BLaER1 treated with 17β-estradiol and CSF1 and Interleukin-3, amounts not matched to agents 10 nM and 100 nM (cell line): ENCODE data around the gene TRPM7.
"Not testable (repeated sequence)": the region's sequence is repeated elsewhere in the genome, so short reads cannot be mapped to it uniquely, and the experiment has no call there.

Experiments
- H3K27ac ChIP-seq, 11 experiments: shearing (Covaris generic); formaldehyde crosslinking; 2 replicates each; pipeline ENCODE4 v1.8.1; 2022
- H3K27me3 ChIP-seq, 11 experiments: shearing (Covaris generic); formaldehyde crosslinking; 2 replicates each; pipeline ENCODE4 v1.8.1; 2022
- H3K36me3 ChIP-seq, 11 experiments: shearing (Covaris generic); formaldehyde crosslinking; 2 replicates each; pipeline ENCODE4 v1.8.1; 2022
- H3K4me1 ChIP-seq, 10 experiments: shearing (Covaris generic); formaldehyde crosslinking; 2 replicates each; pipeline ENCODE4 v1.8.1; 2022
- H3K4me2 ChIP-seq, 11 experiments: shearing (Covaris generic); formaldehyde crosslinking; 2 replicates each; pipeline ENCODE4 v1.8.1; 2022
- H3K4me3 ChIP-seq, 10 experiments: shearing (Covaris generic); formaldehyde crosslinking; 2 replicates each; pipeline ENCODE4 v1.8.1; 2022
- H3K9ac ChIP-seq, 11 experiments: shearing (Covaris generic); formaldehyde crosslinking; 2 replicates each; pipeline ENCODE4 v1.8.1; 2022
- H3K9me3 ChIP-seq, 11 experiments: shearing (Covaris generic); formaldehyde crosslinking; replicated peaks in 1 of 11; 2 replicates each; pipeline ENCODE4 v1.8.1; 2022
- H4K20me1 ChIP-seq, 11 experiments: shearing (Covaris generic); formaldehyde crosslinking; 2 replicates each; pipeline ENCODE4 v1.8.1; 2022
- Cebpa-rat ChIP-seq, 11 experiments: shearing (Covaris generic); IDR thresholded peaks; 2 replicates each; pipeline ENCODE4 v1.8.1; 2022

TRPM7 gene

GRCh38 chr15:50633653-50634052 lies 52.9 kb downstream of the TRPM7 start:
- no peak for TF ChIP-seq Cebpa-rat (IDR thresholded peaks at IDR 0.05)
- Histone ChIP-seq H4K20me1 (peaks cover 0 to 52% (median 20%) of the 10 kb centered on the region in 11 experiments; a peak in 15 of 22 replicates), H3K9ac (no peak overlapping the region), H3K4me2 (no peak overlapping the region), H3K4me1 (no peaks in the 10 kb centered on the region), H3K27ac (no peak overlapping the region), H3K9me3 (no peaks in the 10 kb centered on the region), H3K4me3 (no peak overlapping the region), H3K27me3 (no peaks in the 10 kb centered on the region), H3K36me3 (peaks cover 91 to 100% (median 95%) of the 10 kb centered on the region in 11 experiments)

GRCh38 chr15:50628421-50628820 lies 58.2 kb downstream of the TRPM7 start:
- H3K36me3 ChIP-seq = peaks cover 80 to 100% (median 93%) of the 10 kb centered on the region in 11 experiments
- no peak overlapping the region for H3K27ac ChIP-seq
- H3K9ac ChIP-seq = no peak overlapping the region

GRCh38 chr15:50627351-50628055 lies 59.1 kb downstream of the TRPM7 start:
- Histone ChIP-seq H3K9ac (no peak overlapping the region), H3K27ac (no peak overlapping the region), H3K9me3 (no peaks in the 10 kb centered on the region), H3K4me2 (no peak overlapping the region), H4K20me1 (peaks cover 0 to 44% (median 9%) of the 10 kb centered on the region in 11 experiments; a peak in 12 of 22 replicates), H3K27me3 (no peaks in the 10 kb centered on the region), H3K4me3 (no peak overlapping the region), H3K4me1 (no peaks in the 10 kb centered on the region), H3K36me3 (peaks cover 80 to 100% (median 92%) of the 10 kb centered on the region in 11 experiments)
- no peak for TF ChIP-seq Cebpa-rat (IDR thresholded peaks at IDR 0.05)

More at GRCh38 chr15:50628421-50628820, 58.2 kb downstream of the TRPM7 start:
- H3K4me3 ChIP-seq = no peak overlapping the region
- no peak overlapping the region for H3K4me2 ChIP-seq
- peaks cover 0 to 44% (median 9%) of the 10 kb centered on the region in 11 experiments; a peak in 12 of 22 replicates for H4K20me1 ChIP-seq
- H3K4me1 ChIP-seq = no peaks in the 10 kb centered on the region
- no peaks in the 10 kb centered on the region for H3K9me3 ChIP-seq
- H3K27me3 ChIP-seq = no peaks in the 10 kb centered on the region
- no peak for TF ChIP-seq Cebpa-rat (IDR thresholded peaks at IDR 0.05)

GRCh38 chr15:50624616-50625168 lies 61.9 kb downstream of the TRPM7 start:
- Histone ChIP-seq H3K36me3 (peaks cover 82 to 100% (median 94%) of the 10 kb centered on the region in 11 experiments), H3K27ac (no peak overlapping the region)

GRCh38 chr15:50622361-50622943 lies 64.1 kb downstream of the TRPM7 start:
- not testable (repeated sequence) for H3K27me3 ChIP-seq, H3K4me3 ChIP-seq, H3K27ac ChIP-seq, H3K9me3 ChIP-seq, H3K4me1 ChIP-seq, H3K9ac ChIP-seq, H3K4me2 ChIP-seq
- Histone ChIP-seq H4K20me1 (peaks cover 0 to 25% (median 6%) of the 10 kb centered on the region in 11 experiments; a peak in 10 of 22 replicates), H3K36me3 (peaks cover 81 to 100% (median 90%) of the 10 kb centered on the region in 11 experiments)

More at GRCh38 chr15:50624616-50625168, 61.9 kb downstream of the TRPM7 start:
- Histone ChIP-seq H3K27me3 (no peaks in the 10 kb centered on the region), H3K9ac (no peak overlapping the region), H3K9me3 (no peaks in the 10 kb centered on the region), H3K4me1 (no peaks in the 10 kb centered on the region), H3K4me2 (no peak overlapping the region), H3K4me3 (no peak overlapping the region), H4K20me1 (peaks cover 0 to 35% (median 9%) of the 10 kb centered on the region in 11 experiments; a peak in 10 of 22 replicates)
- no peak for TF ChIP-seq Cebpa-rat (IDR thresholded peaks at IDR 0.05)

GRCh38 chr15:50616960-50617359 lies 69.6 kb downstream of the TRPM7 start:
- not testable (repeated sequence) for H3K9me3 ChIP-seq, H3K4me3 ChIP-seq, H3K9ac ChIP-seq, H3K27ac ChIP-seq, H3K4me1 ChIP-seq, H3K27me3 ChIP-seq, H3K4me2 ChIP-seq
- peaks cover 86 to 100% (median 94%) of the 10 kb centered on the region in 11 experiments for H3K36me3 ChIP-seq
- H4K20me1 ChIP-seq = peaks cover 0 to 11% (median 0%) of the 10 kb centered on the region in 11 experiments; a peak in 6 of 22 replicates

GRCh38 chr15:50616554-50616953 lies 70.0 kb downstream of the TRPM7 start:
- Histone ChIP-seq H4K20me1 (peaks cover 0 to 11% (median 0%) of the 10 kb centered on the region in 11 experiments; a peak in 6 of 22 replicates), H3K36me3 (peaks cover 86 to 100% (median 94%) of the 10 kb centered on the region in 11 experiments)
- H3K4me1 ChIP-seq, H3K27me3 ChIP-seq, H3K4me2 ChIP-seq, H3K9me3 ChIP-seq, H3K27ac ChIP-seq, H3K9ac ChIP-seq, H3K4me3 ChIP-seq: not testable (repeated sequence)

- Histone ChIP-seq H3K4me1 (no peaks in the 10 kb centered on the region), H3K36me3 (peaks cover 86 to 100% (median 92%) of the 10 kb centered on the region in 11 experiments), H3K27ac (no peak overlapping the region), H3K4me3 (no peak overlapping the region), H3K27me3 (no peaks in the 10 kb centered on the region), H3K9me3 (no peaks in the 10 kb centered on the region), H4K20me1 (peaks cover 0 to 18% (median 0%) of the 10 kb centered on the region in 11 experiments; a peak in 8 of 22 replicates), H3K9ac (no peak overlapping the region), H3K4me2 (no peak overlapping the region)
- TF ChIP-seq Cebpa-rat (IDR thresholded peaks at IDR 0.05) = no peak
These were observed 73.0 kb downstream of the TRPM7 start for GRCh38 chr15:50613600-50613999.

- no peak overlapping the region for H3K9ac ChIP-seq
- no peaks in the 10 kb centered on the region for H3K4me1 ChIP-seq
- H3K9me3 ChIP-seq = peaks cover 0 to 13% (median 7%) of the 10 kb centered on the region in 11 experiments; a peak in 10 of 22 replicates
- H3K4me3 ChIP-seq = no peak overlapping the region
- H3K4me2 ChIP-seq = no peak overlapping the region
- peaks cover 0 to 22% (median 7%) of the 10 kb centered on the region in 11 experiments; a peak in 5 of 22 replicates for H4K20me1 ChIP-seq
- H3K27me3 ChIP-seq = no peaks in the 10 kb centered on the region
- no peak for TF ChIP-seq Cebpa-rat (IDR thresholded peaks at IDR 0.05)
- H3K36me3 ChIP-seq = peaks cover 96 to 100% (median 98%) of the 10 kb centered on the region in 11 experiments
- H3K27ac ChIP-seq = no peak overlapping the region
These were observed 79.5 kb downstream of the TRPM7 start for GRCh38 chr15:50607129-50607528.
